HepG2 (cell line): ENCODE results near the gene ZNF284. TPM values are rescaled to one million over a fixed set of nuclear protein-coding genes. Genes with fewer than 3 reads are reported as not detected.

ENCODE experiments used
- BCL3 ChIP-seq: sonication (generic); formaldehyde crosslinking; IDR thresholded peaks from 2 replicates; pipeline ENCODE4 v1.5.1; 2020; ENCODE audit warnings: mild to moderate bottlenecking, missing genetic modification reagents, moderate library complexity
- CBFB ChIP-seq: sonication (generic); formaldehyde crosslinking; IDR thresholded peaks from 2 replicates; pipeline ENCODE4 v1.4.0; 2020; ENCODE audit warnings: missing genetic modification reagents
- DNMT1 ChIP-seq: sonication (generic); formaldehyde crosslinking; IDR thresholded peaks from 2 replicates; pipeline ENCODE4 v1.5.1; 2020; ENCODE audit warnings: mild to moderate bottlenecking, missing genetic modification reagents
- ERF ChIP-seq: IDR thresholded peaks from 2 replicates; pipeline ENCODE4 v1.6.1; 2018; ENCODE audit warnings: missing biosample characterization, missing genetic modification reagents
- GABPA ChIP-seq, 2 experiments: IDR thresholded peaks; 2 replicates each; pipeline ENCODE4 v1.6.1; 2011 to 2016; ENCODE audit warnings: low read depth in 2 of 2, low read length in 1 of 2, missing biosample characterization in 1 of 2, missing genetic modification characterization in 1 of 2
- JUNB ChIP-seq: sonication (generic); formaldehyde crosslinking; IDR thresholded peaks from 2 replicates; pipeline ENCODE4 v1.8.0; 2022; ENCODE audit warnings: missing genetic modification reagents, mild to moderate bottlenecking, borderline replicate concordance
- MBD4 ChIP-seq: IDR thresholded peaks from 2 replicates; pipeline ENCODE4 v1.6.1; 2012; ENCODE audit warnings: low read length, inconsistent platforms, borderline replicate concordance
- MYPOP ChIP-seq: sonication (generic); formaldehyde crosslinking; IDR thresholded peaks from 2 replicates; pipeline ENCODE4 v1.8.1; 2023; ENCODE audit warnings: mild to moderate bottlenecking, moderate library complexity, missing genetic modification reagents
- NCOA5 ChIP-seq: sonication (generic); formaldehyde crosslinking; IDR thresholded peaks from 2 replicates; pipeline ENCODE4 v1.4.0; 2020; ENCODE audit warnings: missing genetic modification reagents
- NFYB ChIP-seq: sonication (generic); formaldehyde crosslinking; IDR thresholded peaks from 2 replicates; pipeline ENCODE4 v1.4.0; 2020; ENCODE audit warnings: missing genetic modification reagents
- PRMT3 ChIP-seq: sonication (generic); formaldehyde crosslinking; IDR thresholded peaks from 2 replicates; pipeline ENCODE4 v1.8.1; 2022; ENCODE audit warnings: low read depth, mild to moderate bottlenecking, moderate library complexity, missing genetic modification reagents, borderline replicate concordance
- SALL1 ChIP-seq: sonication (generic); formaldehyde crosslinking; IDR thresholded peaks from 2 replicates; pipeline ENCODE4 v1.8.0; 2022; ENCODE audit warnings: mild to moderate bottlenecking, missing genetic modification reagents
- YY1 ChIP-seq: IDR thresholded peaks from 2 replicates; pipeline ENCODE4 v1.6.1; 2011; ENCODE audit warnings: low read length, low read depth, moderate library complexity, mild to moderate bottlenecking; ENCODE audit not compliant: insufficient read depth, insufficient replicate concordance
- ZEB1 ChIP-seq: IDR thresholded peaks from 2 replicates; pipeline ENCODE4 v1.6.1; 2012; ENCODE audit warnings: mild to moderate bottlenecking, low read depth, inconsistent platforms; ENCODE audit not compliant: insufficient replicate concordance
- ZFP1 ChIP-seq: IDR thresholded peaks from 2 replicates; pipeline ENCODE4 v1.6.1; 2016
- ZHX2 ChIP-seq, 2 experiments: sonication (generic) in 1 of 2; formaldehyde crosslinking in 1 of 2; IDR thresholded peaks; 2 replicates each; pipeline versions ENCODE4 v1.6.1 to v1.9.0; 2014 to 2022; ENCODE audit warnings: antibody characterized with exemption in 1 of 2, borderline replicate concordance in 1 of 2, inconsistent platforms in 1 of 2, low read depth in 1 of 2, missing genetic modification reagents in 1 of 2
- ZNF263 ChIP-seq: sonication (generic); formaldehyde crosslinking; IDR thresholded peaks from 2 replicates; pipeline ENCODE4 v1.4.0; 2020; ENCODE audit warnings: missing genetic modification reagents
- ZNF264 ChIP-seq: sonication (generic); formaldehyde crosslinking; IDR thresholded peaks from 2 replicates; pipeline ENCODE4 v1.4.0; 2020; ENCODE audit warnings: missing genetic modification reagents
- ZNF431 ChIP-seq: sonication (generic); formaldehyde crosslinking; IDR thresholded peaks from 2 replicates; pipeline ENCODE4 v1.9.0; 2022; ENCODE audit warnings: missing genetic modification reagents, low read depth, mild to moderate bottlenecking, borderline replicate concordance
- ZNF543 ChIP-seq: sonication (generic); formaldehyde crosslinking; IDR thresholded peaks from 2 replicates; pipeline ENCODE4 v1.4.0; 2020; ENCODE audit warnings: mild to moderate bottlenecking, missing genetic modification reagents
- ZSCAN22 ChIP-seq: sonication (generic); formaldehyde crosslinking; IDR thresholded peaks from 2 replicates; pipeline ENCODE4 v1.4.0; 2020; ENCODE audit warnings: mild to moderate bottlenecking, missing genetic modification reagents
- polyA plus RNA-seq, 8 experiments: library from polyadenylated mRNA; depleted of rRNA in 3 of 8; stranded (reverse) in 7 of 8; unstranded in 1 of 8; fragments of >200 nt; fragmentation: Illumina TruSeq in 4 of 8; extraction: Trizol in 4 of 8; gene quantifications; 2 replicates each; pipeline versions ENCODE4 v1.2.1 to v1.2.3, GENCODE V29; 2011 to 2016; ENCODE audit warnings: low read depth in 4 of 8, missing spikeins in 1 of 8, mixed read lengths in 1 of 8; ENCODE audit not compliant: insufficient read depth in 1 of 8
- total RNA-seq, 5 experiments: library from RNA; depleted of rRNA; stranded (reverse); fragments of >200 nt; fragmentation: Illumina TruSeq; extraction: Trizol; gene quantifications; 2 replicates each; pipeline ENCODE4 v1.2.3, GENCODE V29; 2016; ENCODE audit warnings: low read depth in 1 of 5

The ZNF284 gene
- total and polyA plus RNA-seq, 2 of the 13 experiments (the other 11 are each of a cell fraction or from before 2014, with no cell fraction given), result 1.2 to 2.3 TPM

GRCh38 chr19:44093931-44094765, 22.2 kb downstream of the ZNF284 start, which contains the start of gene ZNF224 (continued):
- TF ChIP-seq BCL3 (no peak), SALL1 (CRISPR knock-in tag) (peak; percentile 60), ZFP1 (CRISPR knock-in tag) (no peak), ZNF543 (CRISPR knock-in tag) (no peak), PRMT3 (CRISPR knock-in tag) (no peak), MBD4 (no peak), ZNF431 (CRISPR knock-in tag) (no peak), CBFB (CRISPR knock-in tag) (peak; percentile 70; the same call in 1 of the 2 replicates), ZNF263 (CRISPR knock-in tag) (no peak), ZNF264 (peak; percentile 72), ERF (peak; percentile 71), GABPA (IDR thresholded peaks at IDR 0.05; ENCODE audit: low read depth, low read length) (peak; percentile 73), GABPA (CRISPR knock-in tag; IDR thresholded peaks at IDR 0.05; ENCODE audit: low read depth) (peak; percentile 95), ZHX2 (IDR thresholded peaks at IDR 0.05; ENCODE audit: low read depth) (no peak), ZHX2 (CRISPR knock-in tag; IDR thresholded peaks at IDR 0.05; ENCODE audit: borderline replicate concordance) (peak; percentile 36; the same call in 1 of the 2 replicates), NFYB (CRISPR knock-in tag) (peak; percentile 60), MYPOP (CRISPR knock-in tag) (no peak), DNMT1 (no peak), ZEB1 (no peak), JUNB (CRISPR knock-in tag) (no peak), ZSCAN22 (CRISPR knock-in tag) (no peak), NCOA5 (CRISPR knock-in tag) (no peak), YY1 (peak; percentile 72)
